ENCODE results near the gene CEMIP2. TPM values are rescaled to one million over a fixed set of nuclear protein-coding genes. Genes with fewer than 3 reads are reported as not detected.

CEMIP2 gene
- total and polyA plus RNA-seq, 4 donors = 18.8 to 123 (median 38.6) TPM

GRCh38 chr9:71763832-71764231 lies 4.5 kb downstream of the CEMIP2 start:
- H3K36me3 ChIP-seq (ENCODE audit: control insufficient read depth in 4 of 4, insufficient read depth in 3 of 4, low read depth in 1 of 4, low read length in 3 of 4) = no peaks in the 10 kb centered on the region
- H3K4me3 ChIP-seq (ENCODE audit: low read depth in 1 of 3, low read length in 3 of 3) = no peak overlapping the region
- H3K27ac ChIP-seq (ENCODE audit: low read depth in 1 of 2, low read length in 2 of 2) = peak overlapping the region; percentile 44 to 79
- peaks cover 11 to 71% (median 58%) of the 10 kb centered on the region in 4 donors for H3K4me1 ChIP-seq (ENCODE audit: control insufficient read depth in 4 of 4, insufficient read depth in 4 of 4, low read length in 3 of 4)
- TF ChIP-seq GABPA (IDR thresholded peaks at IDR 0.05 in 1 of 2, conservative IDR thresholded peaks at IDR 0.05 in 1 of 2) (no peak), NR2F2 (IDR thresholded peaks at IDR 0.05) (no peak), JUND (IDR thresholded peaks at IDR 0.05) (no peak), EGR1 (IDR thresholded peaks at IDR 0.05; ENCODE audit: low read depth in 2 of 2) (no peak), ATF3 (IDR thresholded peaks at IDR 0.05) (no peak), ZBTB33 (IDR thresholded peaks at IDR 0.05) (no peak), FOXA1 (IDR thresholded peaks at IDR 0.05) (no peak), REST (IDR thresholded peaks at IDR 0.05) (no peak), RXRA (IDR thresholded peaks at IDR 0.05) (no peak), FOXA2 (IDR thresholded peaks at IDR 0.05) (no peak), SP1 (IDR thresholded peaks at IDR 0.05) (no peak), HNF4A (conservative IDR thresholded peaks at IDR 0.05) (no peak), YY1 (IDR thresholded peaks at IDR 0.05) (no peak), TAF1 (conservative IDR thresholded peaks at IDR 0.05) (no peak), RAD21 (IDR thresholded peaks at IDR 0.05) (no peak), HNF4G (IDR thresholded peaks at IDR 0.05) (no peak)
- TF ChIP-seq, protein P1, sequence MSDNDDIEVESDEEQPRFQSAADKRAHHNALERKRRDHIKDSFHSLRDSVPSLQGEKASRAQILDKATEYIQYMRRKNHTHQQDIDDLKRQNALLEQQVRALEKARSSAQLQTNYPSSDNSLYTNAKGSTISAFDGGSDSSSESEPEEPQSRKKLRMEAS (IDR thresholded peaks at IDR 0.05) = no peak
- TF ChIP-seq, protein P2, sequence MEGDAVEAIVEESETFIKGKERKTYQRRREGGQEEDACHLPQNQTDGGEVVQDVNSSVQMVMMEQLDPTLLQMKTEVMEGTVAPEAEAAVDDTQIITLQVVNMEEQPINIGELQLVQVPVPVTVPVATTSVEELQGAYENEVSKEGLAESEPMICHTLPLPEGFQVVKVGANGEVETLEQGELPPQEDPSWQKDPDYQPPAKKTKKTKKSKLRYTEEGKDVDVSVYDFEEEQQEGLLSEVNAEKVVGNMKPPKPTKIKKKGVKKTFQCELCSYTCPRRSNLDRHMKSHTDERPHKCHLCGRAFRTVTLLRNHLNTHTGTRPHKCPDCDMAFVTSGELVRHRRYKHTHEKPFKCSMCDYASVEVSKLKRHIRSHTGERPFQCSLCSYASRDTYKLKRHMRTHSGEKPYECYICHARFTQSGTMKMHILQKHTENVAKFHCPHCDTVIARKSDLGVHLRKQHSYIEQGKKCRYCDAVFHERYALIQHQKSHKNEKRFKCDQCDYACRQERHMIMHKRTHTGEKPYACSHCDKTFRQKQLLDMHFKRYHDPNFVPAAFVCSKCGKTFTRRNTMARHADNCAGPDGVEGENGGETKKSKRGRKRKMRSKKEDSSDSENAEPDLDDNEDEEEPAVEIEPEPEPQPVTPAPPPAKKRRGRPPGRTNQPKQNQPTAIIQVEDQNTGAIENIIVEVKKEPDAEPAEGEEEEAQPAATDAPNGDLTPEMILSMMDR (IDR thresholded peaks at IDR 0.05; ENCODE audit: low read depth, low read length, missing input control) = no peak
- H3K27me3 ChIP-seq (ENCODE audit: control insufficient read depth in 4 of 4, insufficient read depth in 4 of 4, low read length in 3 of 4) = no peaks in the 10 kb centered on the region
- H3K9ac ChIP-seq (ENCODE audit: low read depth in 1 of 2, low read length in 2 of 2) = no peak overlapping the region
- no peaks in the 10 kb centered on the region for H3K9me3 ChIP-seq (ENCODE audit: control insufficient read depth in 4 of 4, low read length in 3 of 4)
- no peak for DNase-seq (ENCODE audit: low spot score)

Data from liver (tissue), 9 donors.